ENCODE results near the gene GUCA1C.

GRCh38 chr3:108861401-108861800 lies 92.3 kb downstream of the GUCA1C start:
- no peak for TF ChIP-seq CTCF (IDR thresholded peaks at IDR 0.05; ENCODE audit: extremely low read depth in 1 of 2, insufficient read depth in 1 of 2, low read depth in 1 of 2, low read length in 2 of 2)
- no peak for TF ChIP-seq POLR2A (IDR thresholded peaks at IDR 0.05; ENCODE audit: low read depth, low read length)
- TF ChIP-seq EZH2 (IDR thresholded peaks at IDR 0.05; ENCODE audit: borderline replicate concordance, low read depth, low read length, severe bottlenecking): no peak
- no peak for TF ChIP-seq FOS (IDR thresholded peaks at IDR 0.05; ENCODE audit: borderline replicate concordance, insufficient read depth, low read length)
